ENCODE results near the gene ZBTB39.
"Not testable (repeated sequence)": the region's sequence is repeated elsewhere in the genome, so short reads cannot be mapped to it uniquely, and the experiment has no call there.

The ZBTB39 gene

GRCh38 chr12:57031138-57031725, 24.9 kb upstream of the ZBTB39 start:
- DNase-seq: peak; percentile 7 to 33

- no peak for DNase-seq
Observed at GRCh38 chr12:57029457-57029856, 23.1 kb upstream of the ZBTB39 start.

- DNase-seq: no peak
Observed at GRCh38 chr12:57027805-57028153, 21.4 kb upstream of the ZBTB39 start.

GRCh38 chr12:57027011-57027804, 20.9 kb upstream of the ZBTB39 start:
- no peak for DNase-seq

- no peak for DNase-seq
Observed at GRCh38 chr12:57025196-57025595, 18.9 kb upstream of the ZBTB39 start.

GRCh38 chr12:57022324-57022723, 16.0 kb upstream of the ZBTB39 start:
- not testable (repeated sequence) for DNase-seq

GRCh38 chr12:57019983-57020719, 13.8 kb upstream of the ZBTB39 start:
- DNase-seq: no peak

GRCh38 chr12:57018906-57019305, 12.6 kb upstream of the ZBTB39 start:
- no peak for DNase-seq

- not testable (repeated sequence) for DNase-seq
Observed at GRCh38 chr12:57018353-57018752, 12.0 kb upstream of the ZBTB39 start.

GRCh38 chr12:57016348-57016747, 10.0 kb upstream of the ZBTB39 start, which contains the start of gene TAC3:
Gene TAC3, minus strand, starts transcription at chr12:57016529. Its CDS starts 732 bp downstream, at chr12:57015797.
- DNase-seq: no peak

GRCh38 chr12:57012600-57013465, 6.5 kb upstream of the ZBTB39 start:
- no peak for DNase-seq

- no peak for DNase-seq
Observed at GRCh38 chr12:57011438-57012424, 5.4 kb upstream of the ZBTB39 start.

- no peak for DNase-seq
Observed at GRCh38 chr12:57010627-57011247, 4.4 kb upstream of the ZBTB39 start.

- DNase-seq: no peak
Observed at GRCh38 chr12:57009949-57010626, 3.7 kb upstream of the ZBTB39 start.

- DNase-seq: peak; percentile 6 to 69
Observed at GRCh38 chr12:57008178-57008577, 1.8 kb upstream of the ZBTB39 start.

- DNase-seq: no peak
Observed at GRCh38 chr12:57006809-57007475, 596 bp upstream of the ZBTB39 start.

- DNase-seq: no peak
Observed at GRCh38 chr12:57004651-57005050, 1.7 kb downstream of the ZBTB39 start.

GRCh38 chr12:57003395-57003794, 3.0 kb downstream of the ZBTB39 start:
- DNase-seq: no peak

GRCh38 chr12:57001448-57001906, 4.9 kb downstream of the ZBTB39 start:
- peak; percentile 69 to 77 for DNase-seq

- DNase-seq: no peak
Observed at GRCh38 chr12:57000393-57000792, 6.0 kb downstream of the ZBTB39 start.

All from CD4-positive, alpha-beta T cell treated with Interleukin-1 beta for 1 hour (primary cell).